H1 (cell line): ENCODE data around the gene UEVLD. TPM values are rescaled to one million over a fixed set of nuclear protein-coding genes. Genes with fewer than 3 reads are reported as not detected.

Experiments used
- CBX5 ChIP-seq: fragments of 300-800, 300-1000 bp; sonication (generic); IDR thresholded peaks from 2 replicates; pipeline ENCODE4 v1.7.1; 2016; ENCODE audit warnings: antibody characterized with exemption, low read length, low read depth
- CBX8 ChIP-seq: fragments of 300-800, 300-1000 bp; sonication (generic); IDR thresholded peaks from 2 replicates; pipeline ENCODE4 v1.7.1; 2016; ENCODE audit warnings: low read depth, low read length, borderline replicate concordance
- CHD1 ChIP-seq: IDR thresholded peaks from 2 replicates; pipeline ENCODE4 v1.6.1; 2012; ENCODE audit warnings: low read depth, low read length, improper control_type of control experiment
- EZH2 ChIP-seq: fragments of 200-600 bp; sonication (generic); IDR thresholded peaks from 2 replicates; pipeline ENCODE4 v1.7.1; 2012; ENCODE audit warnings: low read depth, mild to moderate bottlenecking, moderate library complexity, low read length, inconsistent platforms; ENCODE audit not compliant: severe bottlenecking
- GABPA ChIP-seq: IDR thresholded peaks from 2 replicates; pipeline ENCODE4 v1.6.1; 2011; ENCODE audit warnings: mild to moderate bottlenecking, low read length, moderate library complexity, borderline replicate concordance; ENCODE audit not compliant: insufficient read depth
- JUN ChIP-seq: IDR thresholded peaks from 2 replicates; pipeline ENCODE4 v1.6.1; 2011; ENCODE audit warnings: low read depth, mild to moderate bottlenecking, improper control_type of control experiment, low read length
- KDM4A ChIP-seq: IDR thresholded peaks from one replicate; pipeline ENCODE4 v1.7.1; 2012; ENCODE audit warnings: low read depth, mild to moderate bottlenecking, moderate library complexity, low read length, inconsistent platforms; ENCODE audit not compliant: severe bottlenecking
- MAFK ChIP-seq: IDR thresholded peaks from 2 replicates; pipeline ENCODE4 v1.6.1; 2012; ENCODE audit warnings: low read depth, mild to moderate bottlenecking, improper control_type of control experiment, low read length
- NANOG ChIP-seq: IDR thresholded peaks from 2 replicates; pipeline ENCODE4 v1.6.1; 2011; ENCODE audit warnings: low read length, low read depth, mild to moderate bottlenecking, inconsistent platforms; ENCODE audit not compliant: insufficient read depth, poor library complexity, severe bottlenecking
- NRF1 ChIP-seq: IDR thresholded peaks from 2 replicates; pipeline ENCODE4 v1.6.1; 2011; ENCODE audit warnings: mild to moderate bottlenecking, low read depth, low read length, improper control_type of control experiment
- POU5F1 ChIP-seq: IDR thresholded peaks from 2 replicates; pipeline ENCODE4 v1.6.1; 2011; ENCODE audit warnings: low read depth, mild to moderate bottlenecking, low read length, moderate library complexity
- RAD21 ChIP-seq, 2 experiments: IDR thresholded peaks in 1 of 2; conservative IDR thresholded peaks in 1 of 2; 2 replicates each; pipeline ENCODE4 v1.6.1; 2011; ENCODE audit warnings: low read depth in 2 of 2, low read length in 2 of 2, improper control_type of control experiment in 1 of 2, inconsistent platforms in 1 of 2, mild to moderate bottlenecking in 1 of 2, moderate library complexity in 1 of 2
- RBBP5 ChIP-seq: IDR thresholded peaks from 2 replicates; pipeline ENCODE4 v1.7.1; 2012; ENCODE audit warnings: low read depth, mild to moderate bottlenecking, inconsistent platforms, low read length, moderate library complexity, borderline replicate concordance
- RFX5 ChIP-seq: IDR thresholded peaks from 2 replicates; pipeline ENCODE4 v1.6.1; 2011; ENCODE audit warnings: low read depth, low read length, improper control_type of control experiment, borderline replicate concordance
- RNF2 ChIP-seq: fragments of 200-900, 300-1000 bp; sonication (generic); IDR thresholded peaks from 2 replicates; pipeline ENCODE4 v1.7.1; 2016; ENCODE audit warnings: borderline replicate concordance, low read depth, mild to moderate bottlenecking, antibody characterized with exemption, low read length; ENCODE audit not compliant: poor library complexity, severe bottlenecking; ENCODE audit errors: missing control alignments
- RXRA ChIP-seq: IDR thresholded peaks from 2 replicates; pipeline ENCODE4 v1.6.1; 2011; ENCODE audit warnings: low read depth, mild to moderate bottlenecking, low read length, moderate library complexity; ENCODE audit not compliant: insufficient read depth
- SIRT6 ChIP-seq: IDR thresholded peaks from one replicate; pipeline ENCODE4 v1.7.1; 2012; ENCODE audit warnings: low read length, inconsistent platforms
- SP4 ChIP-seq: IDR thresholded peaks from 2 replicates; pipeline ENCODE4 v1.6.1; 2012; ENCODE audit warnings: low read length, inconsistent platforms
- SRF ChIP-seq: IDR thresholded peaks from 2 replicates; pipeline ENCODE4 v1.6.1; 2011; ENCODE audit warnings: mild to moderate bottlenecking, low read depth, low read length, moderate library complexity
- TAF7 ChIP-seq: optimal IDR thresholded peaks from 2 replicates; pipeline ENCODE3; 2011; ENCODE audit warnings: low read depth, mild to moderate bottlenecking, inconsistent platforms, low read length, moderate library complexity, borderline replicate concordance
- TBP ChIP-seq: IDR thresholded peaks from 2 replicates; pipeline ENCODE4 v1.6.1; 2011; ENCODE audit warnings: low read depth, low read length, improper control_type of control experiment
- USF2 ChIP-seq: IDR thresholded peaks from 2 replicates; pipeline ENCODE4 v1.6.1; 2011; ENCODE audit warnings: low read length, improper control_type of control experiment
- YY1 ChIP-seq: IDR thresholded peaks from 2 replicates; pipeline ENCODE4 v1.6.1; 2011; ENCODE audit warnings: low read depth, mild to moderate bottlenecking, low read length
- polyA plus RNA-seq, 7 experiments: library from polyadenylated mRNA; depleted of rRNA in 3 of 7; stranded (reverse) in 5 of 7; unstranded in 2 of 7; fragments of >200 nt in 5 of 7; fragments of 200-250 nt in 2 of 7; gene quantifications; 1 replicate in 5 of 7; 2 replicates in 1 of 7; 4 replicates in 1 of 7; pipeline versions ENCODE4 v1.2.1 to v1.2.3, GENCODE V29; 2011 to 2013; ENCODE audit warnings: missing spikeins in 2 of 7, mixed read lengths in 2 of 7
- total RNA-seq: library from RNA; stranded (reverse); fragmentation: NEBNext Ultra II Directional; extraction: Animal tissue kit (Norgen Biotek cat#: 25700); gene quantifications from 2 replicates; pipeline ENCODE4 v1.2.1, GENCODE V29; 2021

The UEVLD gene
- total and polyA plus RNA-seq, 2 of the 8 experiments (the other 6 are each of a cell fraction or from before 2014, with no cell fraction given) = 4.1 to 7.3 TPM

DNA sequence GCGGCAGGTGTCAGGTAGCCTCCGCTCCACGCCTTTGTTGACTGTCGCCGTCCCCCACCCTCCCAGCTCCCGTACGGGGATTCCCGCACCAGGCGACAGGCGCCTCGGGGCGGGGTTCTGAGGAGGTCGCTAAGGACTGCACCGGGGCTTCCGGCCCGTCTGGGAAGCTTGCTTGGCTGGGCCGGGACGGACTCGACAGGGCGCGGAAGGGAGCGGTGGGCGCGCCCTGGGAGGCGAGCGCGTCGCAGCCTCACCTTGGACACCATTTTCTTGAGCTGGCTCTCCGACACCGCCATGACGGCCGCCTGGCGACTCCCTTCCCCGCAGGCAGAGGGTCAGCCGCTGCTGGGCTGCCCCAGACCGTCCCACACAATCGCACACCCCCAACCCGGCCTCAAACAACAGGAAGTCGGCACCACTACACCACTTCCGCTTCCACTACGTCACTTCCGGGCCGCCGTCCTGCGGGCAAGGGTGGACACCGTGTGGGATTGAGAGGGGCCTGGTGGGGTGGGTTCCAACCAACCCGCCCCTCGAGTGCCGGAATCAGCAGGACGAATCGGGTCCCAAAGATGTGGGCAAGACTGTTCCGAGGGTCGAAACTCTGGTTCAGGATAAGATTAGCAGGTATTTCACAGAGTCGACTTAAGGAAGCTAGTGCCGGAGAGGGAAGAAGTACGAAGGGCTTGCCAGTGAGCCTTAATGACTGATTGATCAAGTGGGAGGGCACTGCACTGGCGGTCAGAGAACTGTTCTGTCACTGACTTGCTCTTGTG, 61.8 kb downstream of the UEVLD start, which contains the start of gene TSG101 (continued):
- TF ChIP-seq RXRA (no peak), JUN (no peak), SIRT6 (no peak), USF2 (no peak), CHD1 (no peak), CBX8 (no peak), TBP (peak; percentile 74), TAF7 (no peak), MAFK (no peak), GABPA (peak; percentile 97), NANOG (no peak), EZH2 (no peak), KDM4A (peak; percentile 83), RFX5 (no peak), SP4 (no peak), POU5F1 (no peak), CBX5 (no peak), YY1 (peak; percentile 81), SRF (no peak), NRF1 (no peak), RNF2 (no peak), RBBP5 (peak; percentile 86; the same call in 1 of the 2 replicates), RAD21 (IDR thresholded peaks at IDR 0.05 in 1 of 2, conservative IDR thresholded peaks at IDR 0.05 in 1 of 2; ENCODE audit: low read depth in 2 of 2, low read length in 2 of 2) (no peak)
